Transverse colon (tissue), 4 donors: Measurements from ENCODE around the gene RASSF3. TPM values are rescaled to one million over a fixed set of nuclear protein-coding genes. Genes with fewer than 3 reads are reported as not detected.
A peak's percentile ranks its signal among the peaks of the same experiment; 100 is the strongest.
"Not testable (repeated sequence)": the region's sequence is repeated elsewhere in the genome, so short reads cannot be mapped to it uniquely, and the experiment has no call there.

Source experiments
- DNase-seq: peaks from one replicate; pipeline ENCODE4 v3.0.0-alpha.2; 2019
- H3K27ac ChIP-seq, 4 donors: fragments of 200-600 bp; sonication (generic); 2 replicates each; pipeline ENCODE4 v1.5.1; 2016 to 2018; ENCODE audit warnings: inconsistent platforms in 4 of 4
- H3K27me3 ChIP-seq: fragments of 200-600 bp; sonication (generic); 2 replicates; pipeline ENCODE4 v1.5.1; 2017; ENCODE audit warnings: inconsistent platforms
- H3K36me3 ChIP-seq, 4 donors: fragments of 200-600 bp; sonication (generic); 2 replicates each; pipeline ENCODE4 v1.5.1; 2017 to 2019; ENCODE audit warnings: inconsistent platforms in 4 of 4
- H3K4me1 ChIP-seq, 4 donors: fragments of 200-600 bp; sonication (generic); 2 replicates each; pipeline ENCODE4 v1.5.1; 2017 to 2020; ENCODE audit warnings: inconsistent platforms in 4 of 4
- H3K4me3 ChIP-seq, 4 donors: fragments of 200-600 bp; sonication (generic); 1 replicate in 1 of 4; 2 replicates in 3 of 4; pipeline versions ENCODE4 v1.5.1 to v1.6.1; 2017 to 2019; ENCODE audit warnings: inconsistent platforms in 4 of 4
- H3K9me3 ChIP-seq, 2 donors: fragments of 200-600 bp; sonication (generic); 2 replicates each; pipeline ENCODE4 v1.5.1; 2017 to 2019; ENCODE audit warnings: inconsistent platforms in 2 of 2
- EP300 ChIP-seq: sonication (generic); formaldehyde crosslinking; IDR thresholded peaks from one replicate; pipeline ENCODE4 v1.6.1; 2017; ENCODE audit warnings: antibody characterized with exemption, low read depth
- POLR2A ChIP-seq: fragments of 450-650 bp; IDR thresholded peaks from one replicate; pipeline ENCODE4 v1.6.1; 2016; ENCODE audit warnings: antibody characterized with exemption, mild to moderate bottlenecking, moderate library complexity
- POLR2AphosphoS5 ChIP-seq, 3 donors: sonication (generic); formaldehyde crosslinking; IDR thresholded peaks; one replicate each; pipeline ENCODE4 v1.6.1; 2016; ENCODE audit warnings: antibody characterized with exemption in 3 of 3
- WGBS, 2 donors: methylation state at CpG; one replicate each; pipeline ENCODE4 v1.1.5; 2018; ENCODE audit warnings: low coverage in 1 of 2; 5-methylcytosine and 5-hydroxymethylcytosine counted together
- in situ Hi-C, 4 donors: fragments of 200-750 bp; cut with MboI; loops; one replicate each; pipeline versions ENCODE4 v1.15.0 to v1.15.1; 2017; ENCODE audit warnings: low sequenced_read_pairs in 3 of 4, low pct_ligation_motif_present in 1 of 4, low pct_unique_long_range_greater_than_20kb in 1 of 4
- intact Hi-C: fragments of 100-400 bp; cut with DNase I; formaldehyde crosslinking; loops from one replicate; pipeline ENCODE4 v1.15.1; 2023; ENCODE audit warnings: low total_unique reads
- total RNA-seq, 4 donors: library from RNA; depleted of rRNA; stranded (reverse); fragments of >200 nt; gene quantifications; one replicate each; pipeline ENCODE4 v1.1.0, GENCODE V29; 2016
- TF ChIP-seq, protein P1 (sequence below), 5 experiments: fragments of 200-600 bp in 3 of 5; fragments of 450-650 bp in 2 of 5; sonication (generic) in 3 of 5; IDR thresholded peaks; 1 replicate in 2 of 5; 2 replicates in 3 of 5; pipeline ENCODE4 v1.5.1; 2016 to 2017; ENCODE audit warnings: antibody characterized with exemption in 5 of 5, inconsistent platforms in 3 of 5, mild to moderate bottlenecking in 2 of 5, moderate library complexity in 1 of 5

Gene RASSF3
- total RNA-seq, 4 donors from 2014 or later = 41.6 to 83.2 (median 62.5) TPM

DNA sequence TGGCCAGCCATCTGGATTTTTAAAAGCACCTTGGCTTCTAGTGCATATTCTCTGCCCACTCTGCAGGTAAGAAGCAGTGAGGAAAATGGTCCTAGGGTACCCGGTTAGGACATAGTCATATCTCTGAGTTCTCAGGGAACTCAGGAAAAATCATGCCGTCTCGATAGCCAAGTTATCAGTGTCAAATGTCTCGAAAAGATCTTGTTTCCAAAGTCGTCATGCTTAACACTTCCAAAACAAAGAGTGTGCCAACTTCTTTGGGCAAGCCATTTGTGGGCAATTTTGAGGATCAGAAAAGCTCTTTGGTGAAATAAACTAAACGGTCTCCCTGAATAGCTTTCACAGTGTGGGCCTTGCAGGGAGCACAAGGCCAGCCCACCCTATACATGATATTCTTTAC, 39.2 kb downstream of the RASSF3 start:
- in situ Hi-C loops = no loop called here
- Histone ChIP-seq H3K36me3 (no peaks in the 10 kb centered on the region), H3K27ac (peak overlapping the region; percentile 65 to 80 (median 78)), H3K9me3 (no peaks in the 10 kb centered on the region), H3K4me1 (peaks cover 19 to 53% (median 36%) of the 10 kb centered on the region in 4 donors), H3K27me3 (no peaks in the 10 kb centered on the region), H3K4me3 (no peak overlapping the region)
- 69 to 81% methylated on average over 5 to 6 of the region's 6 CpGs for WGBS, 2 donors
- TF ChIP-seq POLR2A (no peak), EP300 (no peak)
- TF ChIP-seq, protein P1, sequence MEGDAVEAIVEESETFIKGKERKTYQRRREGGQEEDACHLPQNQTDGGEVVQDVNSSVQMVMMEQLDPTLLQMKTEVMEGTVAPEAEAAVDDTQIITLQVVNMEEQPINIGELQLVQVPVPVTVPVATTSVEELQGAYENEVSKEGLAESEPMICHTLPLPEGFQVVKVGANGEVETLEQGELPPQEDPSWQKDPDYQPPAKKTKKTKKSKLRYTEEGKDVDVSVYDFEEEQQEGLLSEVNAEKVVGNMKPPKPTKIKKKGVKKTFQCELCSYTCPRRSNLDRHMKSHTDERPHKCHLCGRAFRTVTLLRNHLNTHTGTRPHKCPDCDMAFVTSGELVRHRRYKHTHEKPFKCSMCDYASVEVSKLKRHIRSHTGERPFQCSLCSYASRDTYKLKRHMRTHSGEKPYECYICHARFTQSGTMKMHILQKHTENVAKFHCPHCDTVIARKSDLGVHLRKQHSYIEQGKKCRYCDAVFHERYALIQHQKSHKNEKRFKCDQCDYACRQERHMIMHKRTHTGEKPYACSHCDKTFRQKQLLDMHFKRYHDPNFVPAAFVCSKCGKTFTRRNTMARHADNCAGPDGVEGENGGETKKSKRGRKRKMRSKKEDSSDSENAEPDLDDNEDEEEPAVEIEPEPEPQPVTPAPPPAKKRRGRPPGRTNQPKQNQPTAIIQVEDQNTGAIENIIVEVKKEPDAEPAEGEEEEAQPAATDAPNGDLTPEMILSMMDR (IDR thresholded peaks at IDR 0.05) = no peak
- no peak for DNase-seq
- intact Hi-C loops = no loop called here

DNA sequence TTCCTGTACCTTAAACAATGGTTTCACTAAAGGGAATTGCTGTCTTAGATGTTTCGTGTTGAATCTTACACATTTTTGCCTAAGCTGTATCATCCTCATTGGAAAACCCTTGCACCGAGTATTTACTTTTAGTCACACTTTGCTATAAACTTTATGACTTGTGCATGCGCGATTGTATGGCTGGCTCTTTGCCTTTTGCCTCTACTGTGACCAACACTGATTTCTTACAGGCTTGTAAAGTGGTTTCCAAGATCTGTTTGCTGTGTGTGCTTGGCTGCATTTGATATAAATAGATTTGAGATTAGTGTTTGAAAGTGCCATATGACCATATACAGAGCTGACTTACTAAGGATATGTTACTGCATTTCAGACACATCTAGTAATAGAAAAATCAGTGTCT, 40.5 kb downstream of the RASSF3 start:
- in situ Hi-C loops = no loop called here
- 16 to 35% methylated on average over 4 of the region's 4 CpGs for WGBS, 2 donors
- DNase-seq = peak; percentile 71

DNA sequence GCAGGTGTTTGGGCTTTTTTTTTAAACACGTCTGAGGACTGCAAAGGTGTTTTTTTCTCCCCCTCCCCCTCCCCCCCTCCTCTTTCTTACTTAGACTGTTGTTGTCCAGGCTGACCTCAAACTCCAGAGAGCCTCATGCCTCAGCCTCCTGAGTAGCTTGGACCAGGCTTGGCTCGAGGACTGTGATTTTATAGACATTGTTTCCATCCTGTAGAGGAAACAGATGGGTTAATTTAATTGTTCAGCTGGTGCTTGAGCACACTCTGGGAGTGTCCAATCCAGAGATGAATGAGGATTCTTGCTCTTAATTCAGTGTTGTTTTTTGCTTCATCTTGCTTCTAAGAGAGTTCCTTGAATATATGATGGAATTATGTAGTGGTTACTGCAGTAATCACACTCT, 42.1 kb downstream of the RASSF3 start:
- H3K27me3 ChIP-seq = no peaks in the 10 kb centered on the region
- in situ Hi-C loops = no loop called here
- peaks cover 24 to 75% (median 49%) of the 10 kb centered on the region in 4 donors for H3K4me1 ChIP-seq
- no peak overlapping the region for H3K4me3 ChIP-seq
- 30 to 48% methylated on average over 2 of the region's 2 CpGs for WGBS, 2 donors
- TF ChIP-seq POLR2A (no peak), EP300 (no peak)
- TF ChIP-seq, protein P1 (IDR thresholded peaks at IDR 0.05) = no peak
- no peaks in the 10 kb centered on the region for H3K36me3 ChIP-seq
- peak overlapping the region; percentile 5 to 80 (median 71) for H3K27ac ChIP-seq
- no peaks in the 10 kb centered on the region for H3K9me3 ChIP-seq
- intact Hi-C loops = no loop called here
- no peak for DNase-seq

More for the DNA sequence above, 40.5 kb downstream of the RASSF3 start:
- Histone ChIP-seq H3K4me3 (no peak overlapping the region), H3K27me3 (no peaks in the 10 kb centered on the region), H3K27ac (peak overlapping the region; percentile 65 to 80 (median 78)), H3K36me3 (no peaks in the 10 kb centered on the region), H3K9me3 (no peaks in the 10 kb centered on the region), H3K4me1 (peaks cover 19 to 66% (median 42%) of the 10 kb centered on the region in 4 donors)
- TF ChIP-seq POLR2AphosphoS5 (IDR thresholded peaks at IDR 0.05) (peak in 2 of 3 donors; percentile 52 to 56), EP300 (no peak)
- intact Hi-C loops = no loop called here

DNA sequence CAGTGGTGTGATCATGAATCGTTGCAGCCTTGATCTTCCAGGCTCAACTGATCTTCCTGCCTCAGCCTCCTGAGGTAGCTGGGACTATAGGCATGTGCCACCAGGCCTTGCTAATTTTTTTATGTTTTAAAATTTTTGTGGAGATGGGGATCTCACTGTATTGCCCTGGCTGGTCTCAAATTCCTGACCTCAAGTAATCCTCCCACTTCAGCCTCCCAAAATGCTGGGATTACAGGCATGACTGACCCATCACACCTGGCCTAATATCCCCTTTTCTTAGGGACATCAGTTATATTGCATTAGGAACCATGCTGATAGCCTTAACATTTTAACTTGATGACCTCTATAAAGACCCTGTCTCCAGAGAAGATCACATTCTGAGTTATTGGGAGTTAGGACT, 42.8 kb downstream of the RASSF3 start:
- no peaks in the 10 kb centered on the region for H3K36me3 ChIP-seq
- intact Hi-C loops = no loop called here

DNA sequence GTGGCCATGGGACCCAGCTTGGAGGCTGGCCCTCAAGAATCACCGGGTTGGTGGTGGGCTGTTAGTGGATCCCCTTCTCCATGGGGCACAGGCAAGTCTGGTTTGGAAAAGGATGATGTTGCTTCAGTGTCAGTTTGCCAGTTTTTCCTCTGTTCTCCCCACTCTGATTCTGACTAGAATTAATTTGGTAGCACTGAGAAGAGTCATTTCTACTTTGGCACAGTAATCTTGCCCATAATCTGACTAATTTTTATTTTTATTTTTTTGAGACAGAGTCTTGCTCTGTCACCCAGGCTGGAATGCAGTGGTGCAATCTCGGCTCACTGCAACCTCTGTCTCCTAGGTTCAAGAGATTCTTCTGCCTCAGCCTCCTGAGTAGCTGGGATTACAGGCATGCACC, 43.6 kb downstream of the RASSF3 start:
- H3K36me3 ChIP-seq, intact Hi-C loops: not testable (repeated sequence)
- 83 to 88% methylated on average over 1 to 2 of the region's 2 CpGs for WGBS, 2 donors

More for the DNA sequence above, 42.8 kb downstream of the RASSF3 start:
- TF ChIP-seq POLR2A (no peak), EP300 (no peak), POLR2AphosphoS5 (IDR thresholded peaks at IDR 0.05) (no peak)
- TF ChIP-seq, protein P1 (IDR thresholded peaks at IDR 0.05) = no peak
- Histone ChIP-seq H3K27me3 (no peaks in the 10 kb centered on the region), H3K9me3 (no peaks in the 10 kb centered on the region), H3K4me3 (no peak overlapping the region), H3K27ac (peak overlapping the region in 3 of 4 donors; percentile 42 to 80 (median 77)), H3K4me1 (peaks cover 24 to 83% (median 52%) of the 10 kb centered on the region in 4 donors)
- 59 to 83% methylated on average over 1 of the region's 1 CpG for WGBS, 2 donors
- no peak for DNase-seq
- in situ Hi-C loops = no loop called here

More for the DNA sequence above, 43.6 kb downstream of the RASSF3 start:
- H3K27me3 ChIP-seq, H3K9me3 ChIP-seq, in situ Hi-C loops, H3K4me3 ChIP-seq, DNase-seq: not testable (repeated sequence)
- H3K4me1 ChIP-seq = peaks cover 32 to 91% (median 59%) of the 10 kb centered on the region in 4 donors
- H3K27ac ChIP-seq = peak overlapping the region; percentile 15 to 77 (median 42)
